Left renal cortex interstitium (tissue), 4 donors: ENCODE measurements around the gene ZNF451. TPM values are rescaled to one million over a fixed set of nuclear protein-coding genes. Genes with fewer than 3 reads are reported as not detected.

Experiments
- DNase-seq, 4 donors: peaks; one replicate each; pipeline ENCODE4 v3.0.0-alpha.2; 2013; ENCODE audit warnings: low read depth in 4 of 4, low spot score in 2 of 4, missing footprints in 1 of 4
- polyA plus RNA-seq, 4 donors: library from polyadenylated mRNA; unstranded; fragments of 120-200 nt; gene quantifications; one replicate each; pipeline ENCODE4 v1.2.1, GENCODE V29; 2013; ENCODE audit not compliant: insufficient read length in 4 of 4

ZNF451 gene
- polyA plus RNA-seq, 4 donors, result 33.0 to 46.8 (median 39.6) TPM

GRCh38 chr6:57147401-57147800 is 57.4 kb downstream of the ZNF451 start:
- DNase-seq, result no peak

DNA sequence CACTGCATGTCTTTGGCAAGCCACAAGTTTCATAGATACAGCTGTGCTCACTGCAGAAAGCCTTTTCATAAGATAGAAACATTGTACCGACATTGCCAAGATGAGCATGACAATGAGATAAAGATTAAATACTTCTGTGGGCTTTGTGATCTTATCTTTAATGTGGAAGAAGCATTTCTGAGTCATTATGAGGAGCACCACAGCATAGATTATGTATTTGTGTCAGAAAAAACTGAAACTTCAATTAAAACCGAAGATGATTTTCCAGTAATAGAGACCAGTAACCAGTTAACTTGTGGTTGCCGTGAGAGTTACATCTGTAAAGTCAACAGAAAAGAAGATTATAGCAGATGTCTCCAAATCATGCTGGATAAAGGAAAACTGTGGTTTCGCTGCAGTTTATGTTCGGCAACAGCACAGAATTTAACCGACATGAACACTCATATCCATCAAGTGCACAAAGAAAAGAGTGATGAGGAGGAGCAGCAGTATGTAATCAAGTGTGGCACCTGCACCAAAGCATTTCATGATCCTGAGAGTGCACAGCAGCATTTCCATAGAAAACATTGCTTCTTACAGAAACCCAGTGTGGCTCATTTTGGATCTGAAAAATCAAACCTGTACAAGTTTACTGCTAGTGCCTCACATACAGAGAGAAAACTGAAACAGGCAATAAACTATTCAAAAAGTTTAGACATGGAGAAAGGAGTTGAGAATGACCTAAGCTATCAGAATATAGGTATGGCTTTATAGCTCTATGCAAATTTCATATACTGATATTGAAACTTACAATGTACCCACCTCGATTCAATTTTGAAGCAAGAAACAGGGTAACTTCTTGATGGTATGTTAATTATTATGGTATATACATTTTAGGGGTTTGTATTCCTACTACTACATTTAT is 58.2 kb downstream of the ZNF451 start:
- no peak for DNase-seq

GRCh38 chr6:57158658-57159057 is 68.7 kb downstream of the ZNF451 start:
- DNase-seq, result no peak

DNA sequence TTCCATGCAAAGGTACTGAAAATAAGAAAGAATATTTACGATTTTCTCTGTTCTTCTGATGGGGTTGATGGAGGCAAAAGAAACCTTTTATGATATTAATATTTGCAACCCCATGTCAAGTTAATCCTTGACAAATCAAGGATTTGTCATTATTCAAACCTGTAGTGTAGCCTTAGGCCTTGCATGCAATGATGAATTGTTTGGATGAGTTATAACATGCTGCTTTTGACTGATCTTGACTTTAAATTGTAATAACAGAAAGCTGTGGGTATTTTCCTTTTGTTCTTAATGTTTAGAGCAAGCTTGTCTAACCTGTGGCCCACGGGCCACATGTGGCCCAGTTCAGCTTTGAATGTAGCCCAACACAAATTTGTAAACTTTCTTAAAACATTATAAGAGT is 69.1 kb downstream of the ZNF451 start:
- no peak for DNase-seq

- DNase-seq, result no peak
These were observed 72.0 kb downstream of the ZNF451 start for GRCh38 chr6:57162028-57162427.

- no peak for DNase-seq
These were observed 72.5 kb downstream of the ZNF451 start for GRCh38 chr6:57162516-57162915.

DNA sequence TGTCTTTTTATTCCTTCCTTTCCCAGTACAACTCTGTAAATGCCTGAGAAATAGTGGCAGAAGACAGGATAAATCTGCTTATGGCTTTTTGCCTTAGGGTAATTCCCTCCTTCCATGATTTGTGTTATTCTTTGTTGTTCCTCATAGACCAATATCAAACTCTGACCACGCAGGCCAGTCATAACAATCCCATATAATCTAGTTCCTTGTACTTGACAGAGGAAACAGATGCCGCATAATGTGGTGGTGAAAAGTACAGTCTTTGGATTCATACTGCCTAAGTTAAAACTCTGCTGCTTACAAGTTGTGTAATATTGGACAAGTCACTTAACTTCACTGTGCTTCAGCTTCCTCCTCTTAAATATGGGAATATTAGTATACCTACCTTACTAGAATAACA is 74.0 kb downstream of the ZNF451 start:
- DNase-seq, result no peak

DNA sequence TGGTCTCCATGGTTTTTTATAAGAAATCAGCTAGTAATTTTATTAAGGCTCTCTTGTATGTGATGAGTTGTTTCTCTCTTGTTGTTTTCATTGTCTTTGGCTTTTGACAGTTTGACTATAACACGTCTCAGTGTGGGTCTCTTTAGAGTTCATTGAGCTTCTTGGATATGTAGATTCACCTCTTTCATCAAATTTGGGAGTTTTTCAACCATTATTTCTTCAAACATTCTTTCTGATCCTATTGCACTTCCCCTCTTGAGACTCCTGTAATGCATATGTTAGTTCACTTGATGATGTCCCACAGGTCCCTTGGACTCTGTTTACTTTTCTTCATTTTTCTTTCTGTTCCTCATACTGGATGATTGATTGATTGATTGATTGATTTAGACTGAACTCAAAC is 75.1 kb downstream of the ZNF451 start:
- no peak for DNase-seq

GRCh38 chr6:57172136-57173055 is 82.4 kb downstream of the ZNF451 start, which contains the start of gene BAG2:
Gene BAG2 (plus strand): TSS chr6:57172326. CDS start chr6:57172698, 372 bp downstream.
- DNase-seq, result peak; percentile 61 to 70 (median 68)

- DNase-seq, result peak in 1 of 4 donors; percentile 34
These were observed 83.3 kb downstream of the ZNF451 start for GRCh38 chr6:57173056-57173885.

DNA sequence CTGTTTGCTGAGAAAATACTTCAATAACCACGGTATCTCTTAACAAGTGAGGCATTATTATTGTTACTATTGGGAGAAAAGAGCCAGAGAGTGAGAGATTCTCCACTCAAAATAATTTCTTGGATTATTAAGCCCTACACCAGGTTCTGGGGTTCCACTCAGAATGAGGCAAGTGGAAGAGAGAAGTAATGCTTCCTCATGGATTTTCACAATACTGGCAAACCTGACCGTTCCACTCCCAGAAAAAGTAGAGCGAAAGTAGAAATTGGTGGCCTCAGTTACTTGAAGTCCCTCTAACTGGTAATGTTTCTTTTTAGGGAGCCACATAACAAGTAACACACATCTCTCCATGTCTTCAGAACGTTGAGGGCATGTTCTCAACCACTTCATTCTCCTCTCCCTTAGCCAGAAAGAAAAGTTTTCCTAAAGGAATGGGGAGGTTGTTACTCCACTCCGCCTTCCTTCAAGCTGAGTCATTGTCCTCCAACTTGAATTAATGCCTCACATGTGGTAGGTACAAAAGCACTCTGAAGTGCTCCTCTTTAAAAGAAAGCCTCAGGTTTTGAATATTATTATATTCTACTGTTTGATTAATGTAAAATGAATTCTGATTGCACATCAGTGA is 84.0 kb downstream of the ZNF451 start:
- no peak for DNase-seq

DNA sequence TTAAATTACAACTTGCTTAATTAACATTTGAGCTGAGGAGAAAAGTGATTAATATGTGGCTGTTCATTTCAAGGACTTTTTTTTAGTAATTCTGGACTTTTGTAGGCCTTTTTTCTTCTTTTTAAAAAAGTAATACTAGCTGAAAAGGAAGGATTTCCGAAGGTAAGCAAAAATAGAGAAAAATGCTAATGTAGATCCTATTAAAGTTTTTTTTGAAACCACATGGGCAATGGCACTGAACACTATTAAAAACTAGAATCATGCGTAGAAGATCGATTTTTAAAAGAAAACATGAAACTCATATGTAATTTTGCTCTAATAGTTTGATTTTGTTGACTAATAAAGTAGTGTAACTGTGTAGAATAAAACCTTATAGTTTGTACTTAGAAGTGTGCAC is 84.5 kb downstream of the ZNF451 start:
- DNase-seq, result no peak

DNA sequence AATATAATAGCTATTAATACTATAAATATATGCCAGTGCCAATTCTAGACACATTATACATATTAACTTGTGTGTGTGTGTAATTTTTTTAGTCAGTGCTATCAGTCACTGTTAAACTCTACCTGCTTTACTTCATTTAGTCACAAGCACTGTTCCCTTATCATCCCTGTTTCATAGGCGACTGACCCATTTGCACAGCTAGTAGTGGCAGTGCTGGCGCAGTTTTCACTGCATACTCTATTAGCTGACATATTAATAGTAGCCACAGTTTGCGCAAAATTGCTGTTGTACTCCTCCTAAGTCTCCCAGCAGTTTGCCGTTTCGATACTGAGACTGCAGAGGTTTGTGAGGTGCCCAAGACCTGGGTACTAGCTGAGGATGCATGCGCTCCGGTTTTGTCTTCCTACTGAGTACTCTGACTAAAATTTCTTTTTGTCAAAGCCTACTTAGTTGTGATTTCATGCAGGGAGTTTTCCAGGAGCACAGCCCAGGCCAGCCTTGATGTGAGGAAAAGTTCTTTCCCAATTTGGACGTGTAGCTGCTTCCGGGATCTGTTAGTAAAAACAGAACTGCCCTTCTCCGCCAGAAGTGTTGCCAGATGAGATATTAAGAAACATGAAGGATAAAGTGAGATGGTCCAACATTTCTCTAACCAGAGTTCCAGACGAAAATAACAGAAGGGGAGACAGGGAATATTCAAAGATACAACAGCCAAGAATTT is 87.7 kb downstream of the ZNF451 start:
- DNase-seq, result no peak

DNA sequence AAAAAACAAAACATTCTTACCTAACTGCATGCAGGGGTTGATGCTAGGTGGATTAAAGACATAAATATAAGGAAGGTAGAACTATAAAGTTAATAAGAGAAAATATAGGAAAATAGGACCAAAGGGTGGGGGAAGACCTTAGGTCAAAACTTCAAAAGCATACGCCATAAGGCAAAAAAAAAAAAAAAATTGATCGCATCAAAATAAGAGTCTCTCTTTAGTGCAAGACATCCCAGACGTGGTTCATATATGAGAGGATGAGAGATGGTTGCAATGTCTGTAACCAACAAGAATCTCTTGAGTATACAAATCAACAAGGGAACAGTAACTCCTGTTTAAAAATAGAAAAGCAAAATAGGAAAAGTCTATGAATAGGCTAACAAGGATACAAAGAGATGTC is 90.6 kb downstream of the ZNF451 start:
- no peak for DNase-seq

- no peak for DNase-seq
These were observed 92.0 kb downstream of the ZNF451 start for GRCh38 chr6:57182017-57182432.

- DNase-seq, result no peak
These were observed 93.3 kb downstream of the ZNF451 start for GRCh38 chr6:57183336-57183735.

- no peak for DNase-seq
These were observed 100.2 kb downstream of the ZNF451 start for GRCh38 chr6:57190140-57190539.

DNA sequence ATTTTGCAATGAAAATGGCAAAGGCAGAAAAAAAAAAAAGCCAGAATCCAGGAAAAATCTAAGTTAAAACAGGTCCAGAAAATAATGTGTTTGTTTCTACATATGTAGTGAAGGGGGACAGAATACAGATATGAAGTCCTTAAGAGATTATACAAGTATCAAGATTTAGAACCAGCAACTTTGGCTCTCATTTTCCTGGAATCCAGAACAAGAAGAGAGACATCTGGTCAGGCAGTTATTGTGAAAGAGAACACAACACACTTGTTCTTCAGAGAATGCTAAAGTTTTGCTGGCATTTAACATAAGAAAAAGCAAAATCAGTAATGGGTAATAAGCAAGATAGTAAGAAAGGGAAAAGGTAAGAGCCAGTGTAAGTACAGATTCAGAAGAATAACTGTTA is 103.2 kb downstream of the ZNF451 start:
- DNase-seq, result no peak

DNA sequence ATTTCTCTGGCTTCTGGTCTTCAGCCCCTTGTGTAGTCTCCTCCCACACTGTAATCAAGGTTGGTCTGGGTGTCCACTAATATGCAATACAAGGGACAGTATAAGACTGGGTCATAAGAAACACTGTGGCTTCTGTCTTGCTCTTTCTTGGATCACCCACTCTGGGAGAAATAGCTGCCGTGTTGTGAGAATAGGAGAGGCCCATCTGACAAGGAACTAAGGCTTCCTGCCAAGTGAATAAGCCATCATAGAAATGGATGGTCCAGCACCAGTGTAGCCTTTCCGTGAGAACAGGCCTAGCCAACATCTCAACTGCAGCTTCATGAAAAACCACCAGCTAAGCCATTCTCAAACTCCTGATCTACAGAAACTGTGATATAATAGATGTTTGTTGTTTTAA is 105.5 kb downstream of the ZNF451 start:
- DNase-seq, result no peak
